Body of pancreas (tissue), 4 donors: ENCODE measurements around the gene SYT6. TPM values are rescaled to one million over a fixed set of nuclear protein-coding genes. Genes with fewer than 3 reads are reported as not detected.
"Not testable (repeated sequence)": the region's sequence is repeated elsewhere in the genome, so short reads cannot be mapped to it uniquely, and the experiment has no call there.

ENCODE experiments used
- ATAC-seq: fragments of 150-250 bp; one replicate; pipeline ENCODE4 v1.9.1; 2016
- DNase-seq, 4 donors: peaks; one replicate each; pipeline ENCODE4 v3.0.0-alpha.2; 2019
- H3K27ac ChIP-seq, 4 donors: fragments of 200-600 bp; sonication (generic); 1 replicate in 3 of 4; 2 replicates in 1 of 4; pipeline versions ENCODE4 v1.5.1 to v1.6.1; 2016 to 2019; ENCODE audit warnings: mild to moderate bottlenecking in 1 of 4, mixed read lengths in 1 of 4, moderate library complexity in 1 of 4
- H3K27me3 ChIP-seq, 2 donors: fragments of 200-600 bp; sonication (generic); one replicate each; pipeline ENCODE4 v1.6.0; 2016; ENCODE audit warnings: mild to moderate bottlenecking in 1 of 2
- H3K36me3 ChIP-seq, 2 donors: fragments of 200-600 bp; sonication (generic); replicated peaks in 1 of 2; 2 replicates each; pipeline ENCODE4 v1.5.1; 2016; ENCODE audit warnings: low read depth in 2 of 2; ENCODE audit not compliant: insufficient read depth in 1 of 2
- H3K4me1 ChIP-seq: fragments of 200-600 bp; sonication (generic); one replicate; pipeline ENCODE4 v1.6.0; 2016
- H3K4me3 ChIP-seq, 2 donors: fragments of 200-600 bp; sonication (generic); 1 replicate in 1 of 2; 2 replicates in 1 of 2; pipeline ENCODE4 v1.5.1; 2016 to 2019
- H3K9me3 ChIP-seq, 3 donors: fragments of 200-600 bp; sonication (generic); 1 replicate in 2 of 3; 2 replicates in 1 of 3; pipeline ENCODE4 v1.5.1; 2016
- POLR2A ChIP-seq, 3 donors: fragments of 450-650 bp; IDR thresholded peaks; one replicate each; pipeline ENCODE4 v1.6.1; 2016; ENCODE audit warnings: antibody characterized with exemption in 3 of 3, mild to moderate bottlenecking in 2 of 3
- WGBS, 2 donors: methylation state at CpG; one replicate each; pipeline ENCODE4 v1.1.5; 2017; 5-methylcytosine and 5-hydroxymethylcytosine counted together
- intact Hi-C: fragments of 100-400 bp; cut with DNase I; formaldehyde crosslinking; loops from one replicate; pipeline ENCODE4 v1.15.1; 2023
- total RNA-seq, 2 donors: library from RNA; depleted of rRNA; stranded (reverse); fragments of >200 nt; gene quantifications; one replicate each; pipeline ENCODE4 v1.1.0, GENCODE V29; 2016
- TF ChIP-seq, protein P1 (sequence below), 7 experiments: fragments of 450-650 bp in 4 of 7; fragments of 200-600 bp in 3 of 7; sonication (generic) in 3 of 7; IDR thresholded peaks; one replicate each; pipeline ENCODE4 v1.5.1; 2016 to 2019; ENCODE audit warnings: antibody characterized with exemption in 7 of 7

SYT6 gene
- total RNA-seq, 2 donors from 2014 or later: 3.3 to 4.4 TPM

DNA sequence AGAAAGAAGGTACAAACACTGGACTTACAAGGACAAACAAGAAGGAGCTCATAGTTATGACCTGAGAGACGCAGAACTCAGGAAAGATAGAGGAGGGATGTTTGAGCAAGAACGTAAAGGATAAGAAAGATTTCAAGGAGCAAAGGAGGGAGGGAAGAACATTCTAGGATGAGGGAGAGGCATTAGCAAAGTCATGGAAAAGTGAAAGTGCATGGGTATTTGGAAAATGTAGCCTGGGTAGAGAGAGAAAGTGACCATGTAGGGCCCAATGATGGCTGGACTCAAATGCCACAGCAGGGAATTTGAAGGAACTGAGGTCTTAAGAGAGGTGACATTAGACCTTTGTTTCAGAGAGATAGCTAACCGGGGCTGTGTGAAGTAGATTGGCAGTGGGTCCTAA is 76.5 kb downstream of the SYT6 start:
- ATAC-seq: no peak
- no peaks in the 10 kb centered on the region for H3K27me3 ChIP-seq
- TF ChIP-seq, protein P1, sequence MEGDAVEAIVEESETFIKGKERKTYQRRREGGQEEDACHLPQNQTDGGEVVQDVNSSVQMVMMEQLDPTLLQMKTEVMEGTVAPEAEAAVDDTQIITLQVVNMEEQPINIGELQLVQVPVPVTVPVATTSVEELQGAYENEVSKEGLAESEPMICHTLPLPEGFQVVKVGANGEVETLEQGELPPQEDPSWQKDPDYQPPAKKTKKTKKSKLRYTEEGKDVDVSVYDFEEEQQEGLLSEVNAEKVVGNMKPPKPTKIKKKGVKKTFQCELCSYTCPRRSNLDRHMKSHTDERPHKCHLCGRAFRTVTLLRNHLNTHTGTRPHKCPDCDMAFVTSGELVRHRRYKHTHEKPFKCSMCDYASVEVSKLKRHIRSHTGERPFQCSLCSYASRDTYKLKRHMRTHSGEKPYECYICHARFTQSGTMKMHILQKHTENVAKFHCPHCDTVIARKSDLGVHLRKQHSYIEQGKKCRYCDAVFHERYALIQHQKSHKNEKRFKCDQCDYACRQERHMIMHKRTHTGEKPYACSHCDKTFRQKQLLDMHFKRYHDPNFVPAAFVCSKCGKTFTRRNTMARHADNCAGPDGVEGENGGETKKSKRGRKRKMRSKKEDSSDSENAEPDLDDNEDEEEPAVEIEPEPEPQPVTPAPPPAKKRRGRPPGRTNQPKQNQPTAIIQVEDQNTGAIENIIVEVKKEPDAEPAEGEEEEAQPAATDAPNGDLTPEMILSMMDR (IDR thresholded peaks at IDR 0.05): no peak
- no peak for TF ChIP-seq POLR2A (IDR thresholded peaks at IDR 0.05)

GRCh38 chr1:114076308-114076707 is 77.4 kb downstream of the SYT6 start:
- ATAC-seq (no peak), DNase-seq (no peak)
- no peak for TF ChIP-seq POLR2A (IDR thresholded peaks at IDR 0.05)
- TF ChIP-seq, protein P1 (IDR thresholded peaks at IDR 0.05): no peak
- Histone ChIP-seq H3K36me3 (no peaks in the 10 kb centered on the region), H3K27me3 (no peaks in the 10 kb centered on the region), H3K4me3 (no peak overlapping the region), H3K27ac (no peak overlapping the region), H3K4me1 (no peaks in the 10 kb centered on the region), H3K9me3 (peaks cover 0 to 4% (median 0%) of the 10 kb centered on the region in 3 donors)
- intact Hi-C loops: no loop called here
- 83% methylated on average over 4 of the region's 4 CpGs for WGBS, 2 donors

More for the DNA sequence above, 76.5 kb downstream of the SYT6 start:
- 77% methylated on average over 3 of the region's 3 CpGs for WGBS, 2 donors
- no peak overlapping the region for H3K27ac ChIP-seq
- no peaks in the 10 kb centered on the region for H3K36me3 ChIP-seq
- H3K4me3 ChIP-seq: no peak overlapping the region
- intact Hi-C loops: no loop called here
- no peak for DNase-seq
- H3K4me1 ChIP-seq: no peaks in the 10 kb centered on the region
- H3K9me3 ChIP-seq: no peaks in the 10 kb centered on the region

- no peaks in the 10 kb centered on the region for H3K27me3 ChIP-seq
- DNase-seq (no peak), ATAC-seq (no peak)
- intact Hi-C loops: no loop called here
- H3K9me3 ChIP-seq: peaks cover 0 to 4% (median 0%) of the 10 kb centered on the region in 3 donors
- no peak for TF ChIP-seq POLR2A (IDR thresholded peaks at IDR 0.05)
- TF ChIP-seq, protein P1 (IDR thresholded peaks at IDR 0.05): no peak
- no peak overlapping the region for H3K4me3 ChIP-seq
- no peak overlapping the region for H3K27ac ChIP-seq
- no peaks in the 10 kb centered on the region for H3K36me3 ChIP-seq
- WGBS, 2 donors: 67 to 77% methylated on average over 4 of the region's 4 CpGs
- no peaks in the 10 kb centered on the region for H3K4me1 ChIP-seq
Observed at GRCh38 chr1:114075546-114076242, 78.0 kb downstream of the SYT6 start.

DNA sequence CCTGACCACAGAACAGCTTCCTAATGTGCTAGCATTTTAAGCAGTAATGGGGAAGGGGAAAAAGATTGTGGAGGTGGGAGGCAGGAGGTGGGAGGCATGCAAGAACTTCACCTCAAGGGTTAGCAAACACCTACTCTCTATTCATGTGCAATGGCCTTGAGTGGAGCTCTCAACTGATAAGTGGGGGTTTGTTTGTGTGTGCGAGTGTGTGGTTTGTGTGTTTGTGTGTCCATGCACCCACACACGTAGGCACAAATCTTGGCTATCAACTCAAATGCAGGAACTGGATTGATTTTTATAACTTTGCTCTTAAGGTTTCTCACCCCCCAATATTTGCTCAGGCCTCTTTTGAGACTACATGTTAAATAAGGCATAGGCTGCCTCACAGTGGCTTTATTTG is 78.6 kb downstream of the SYT6 start:
- intact Hi-C loops: no loop called here
- no peak overlapping the region for H3K27ac ChIP-seq
- H3K4me1 ChIP-seq: no peaks in the 10 kb centered on the region
- 32 to 52% methylated on average over 2 of the region's 2 CpGs for WGBS, 2 donors
- H3K9me3 ChIP-seq: peaks cover 0 to 4% (median 0%) of the 10 kb centered on the region in 3 donors
- TF ChIP-seq, protein P1 (IDR thresholded peaks at IDR 0.05): no peak
- no peak for TF ChIP-seq POLR2A (IDR thresholded peaks at IDR 0.05)
- no peaks in the 10 kb centered on the region for H3K27me3 ChIP-seq
- no peak overlapping the region for H3K4me3 ChIP-seq
- H3K36me3 ChIP-seq: no peaks in the 10 kb centered on the region
- DNase-seq: no peak
- no peak for ATAC-seq

DNA sequence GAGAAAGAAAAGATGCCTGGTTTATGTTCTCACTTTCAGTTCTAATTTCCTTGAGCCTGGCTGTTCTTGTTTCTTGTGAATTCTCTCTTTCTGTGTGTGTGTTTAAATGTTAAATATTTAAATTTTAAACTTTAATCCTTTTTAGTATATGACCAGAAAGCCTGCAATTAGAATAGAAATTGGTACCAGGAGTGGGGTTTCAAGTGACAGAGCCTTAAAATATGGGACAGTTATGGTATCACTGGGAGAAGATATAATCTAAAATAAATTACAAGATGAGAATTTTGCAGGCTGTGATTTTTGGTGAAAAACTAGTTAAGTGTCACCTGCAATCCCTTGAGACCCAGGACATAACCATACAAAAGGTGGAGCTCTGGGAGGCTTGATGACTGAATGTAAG is 81.4 kb downstream of the SYT6 start:
- intact Hi-C loops: no loop called here
- H3K4me3 ChIP-seq: no peak overlapping the region
- no peaks in the 10 kb centered on the region for H3K27me3 ChIP-seq
- no peaks in the 10 kb centered on the region for H3K36me3 ChIP-seq
- DNase-seq: no peak
- TF ChIP-seq, protein P1 (IDR thresholded peaks at IDR 0.05): no peak
- no peak for TF ChIP-seq POLR2A (IDR thresholded peaks at IDR 0.05)
- peaks cover 0 to 4% (median 0%) of the 10 kb centered on the region in 3 donors for H3K9me3 ChIP-seq
- H3K27ac ChIP-seq: no peak overlapping the region
- no peaks in the 10 kb centered on the region for H3K4me1 ChIP-seq
- no peak for ATAC-seq

- H3K9me3 ChIP-seq, H3K4me1 ChIP-seq, H3K27me3 ChIP-seq, H3K4me3 ChIP-seq, intact Hi-C loops, ATAC-seq, DNase-seq, H3K27ac ChIP-seq, H3K36me3 ChIP-seq: not testable (repeated sequence)
Observed at GRCh38 chr1:114069762-114070161, 83.9 kb downstream of the SYT6 start.

DNA sequence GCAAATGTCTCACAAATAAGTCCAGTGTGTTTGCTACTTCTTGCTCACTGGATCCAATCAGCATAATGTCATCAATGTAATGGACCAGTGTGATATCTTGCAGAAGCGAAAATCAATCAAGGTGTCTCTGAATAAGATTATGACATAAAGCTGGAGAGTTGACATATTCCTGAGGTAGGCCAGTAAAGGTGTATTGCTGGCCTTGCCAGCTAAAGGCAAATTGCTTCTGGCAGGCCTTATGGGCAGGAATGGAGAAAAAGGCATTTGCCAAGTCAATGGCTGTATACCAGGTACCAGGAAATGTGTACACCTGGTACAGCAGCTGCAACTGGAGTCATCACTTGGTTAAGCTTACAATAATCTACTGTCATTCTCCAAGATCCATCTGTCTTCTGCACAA is 85.0 kb downstream of the SYT6 start:
- H3K27ac ChIP-seq, ATAC-seq, H3K4me1 ChIP-seq, H3K4me3 ChIP-seq, DNase-seq, H3K27me3 ChIP-seq, intact Hi-C loops, H3K9me3 ChIP-seq, H3K36me3 ChIP-seq: not testable (repeated sequence)
- 79 to 81% methylated on average over 1 of the region's 1 CpG for WGBS, 2 donors
